Activated CD8-positive, alpha-beta T cell treated with anti-CD3 and anti-CD28 coated beads for 36 hours (primary cell): ENCODE measurements around the gene C2orf81. TPM values are rescaled to one million over a fixed set of nuclear protein-coding genes. Genes with fewer than 3 reads are reported as not detected.

Experiments used
- ATAC-seq: fragments of 200-7000 bp; cut with Tn5 transposase; one replicate; pipeline ENCODE4 v1.10.0; 2021; ENCODE audit warnings: mild to moderate bottlenecking, moderate library complexity
- CTCF ChIA-PET: fragments of 350-600 bp; sonication (Branson Sonifier 250); formaldehyde crosslinking; loops from one replicate; lab custom pipeline; 2021; ENCODE audit warnings: antibody characterized with exemption; lab: Charles Lee
- POLR2A ChIA-PET: fragments of 350-600 bp; sonication (Branson Sonifier 250); formaldehyde crosslinking; loops from one replicate; lab custom pipeline; 2021; ENCODE audit warnings: antibody characterized with exemption; lab: Charles Lee
- DNase-seq: peaks from one replicate; pipeline ENCODE4 v3.0.0-alpha.2; 2020
- H3K27ac Mint-ChIP-seq: one replicate; pipeline ENCODE4 v1.8.0; 2021; ENCODE audit warnings: mild to moderate bottlenecking, mixed read lengths
- H3K27me3 Mint-ChIP-seq: one replicate; pipeline ENCODE4 v1.8.0; 2021; ENCODE audit warnings: mixed read lengths
- H3K36me3 Mint-ChIP-seq: one replicate; pipeline ENCODE4 v1.8.0; 2021; ENCODE audit warnings: low read depth, mixed read lengths
- H3K4me1 Mint-ChIP-seq: one replicate; pipeline ENCODE4 v1.8.0; 2021; ENCODE audit warnings: low read depth, mixed read lengths
- H3K4me3 Mint-ChIP-seq: one replicate; pipeline ENCODE4 v1.8.0; 2021; ENCODE audit warnings: mild to moderate bottlenecking, moderate library complexity, mixed read lengths
- H3K9me3 Mint-ChIP-seq: one replicate; pipeline ENCODE4 v1.8.0; 2021; ENCODE audit warnings: mixed read lengths
- CTCF ChIP-seq: fragments of 200-600 bp; IDR thresholded peaks from one replicate; pipeline ENCODE4 v1.8.0; 2022; ENCODE audit warnings: antibody characterized with exemption, mild to moderate bottlenecking
- intact Hi-C: fragments of 100-400 bp; cut with micrococcal nuclease; formaldehyde crosslinking; loops from one replicate; pipeline ENCODE4 v1.10.0; 2022
- total RNA-seq, 2 experiments: library from RNA; stranded (reverse); gene quantifications; one replicate each; pipeline ENCODE4 v1.2.3, GENCODE V29; 2021

The C2orf81 gene
- total RNA-seq, 2 experiments from 2014 or later: 2.6 to 3.9 TPM

DNA sequence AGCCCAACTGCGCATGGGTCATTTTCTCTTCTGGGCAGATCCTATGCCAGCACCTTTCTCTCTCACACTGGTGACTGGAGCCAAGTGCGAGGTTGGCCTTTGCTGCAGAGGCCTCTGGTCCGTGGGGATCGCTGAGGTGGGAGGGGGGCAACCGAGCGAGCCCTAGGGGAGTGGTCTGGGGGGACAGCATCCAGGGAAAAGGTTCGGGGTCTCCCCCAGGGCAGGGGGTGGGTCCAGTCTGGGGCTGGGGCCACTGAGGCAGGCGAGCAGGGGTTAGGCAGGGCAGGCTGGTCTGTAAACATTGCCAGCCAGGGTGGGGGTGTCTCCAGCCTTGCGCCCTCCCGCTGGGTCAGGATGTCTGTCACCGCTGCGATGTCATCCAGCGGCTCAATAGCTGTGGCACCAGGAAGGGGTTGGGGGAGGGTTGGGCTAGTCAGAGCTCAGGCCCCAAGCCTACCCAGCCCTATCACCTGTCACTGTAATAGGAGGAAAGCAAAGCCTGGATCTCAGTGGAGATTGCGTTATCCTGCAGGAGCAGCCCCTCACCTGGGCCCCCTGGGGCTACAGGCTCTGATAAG lies 4.9 kb upstream of the C2orf81 start:
- ChIA-PET CTCF (no interaction called here), POLR2A (interaction anchor here (1.1 kb wide), 1 partner anchor 14 kb away, joined by 3 read pairs; no protein-coding TSS in a partner anchor)
- Mint-ChIP-seq H3K27me3 (no peaks in the 10 kb centered on the region), H3K4me1 (peaks cover 8% of the 10 kb centered on the region), H3K4me3 (no peak overlapping the region), H3K27ac (no peak overlapping the region), H3K36me3 (peaks cover 20% of the 10 kb centered on the region), H3K9me3 (no peaks in the 10 kb centered on the region)
- no peak for DNase-seq
- TF ChIP-seq CTCF: no peak
- ATAC-seq: no peak
- intact Hi-C loops: no loop called here

DNA sequence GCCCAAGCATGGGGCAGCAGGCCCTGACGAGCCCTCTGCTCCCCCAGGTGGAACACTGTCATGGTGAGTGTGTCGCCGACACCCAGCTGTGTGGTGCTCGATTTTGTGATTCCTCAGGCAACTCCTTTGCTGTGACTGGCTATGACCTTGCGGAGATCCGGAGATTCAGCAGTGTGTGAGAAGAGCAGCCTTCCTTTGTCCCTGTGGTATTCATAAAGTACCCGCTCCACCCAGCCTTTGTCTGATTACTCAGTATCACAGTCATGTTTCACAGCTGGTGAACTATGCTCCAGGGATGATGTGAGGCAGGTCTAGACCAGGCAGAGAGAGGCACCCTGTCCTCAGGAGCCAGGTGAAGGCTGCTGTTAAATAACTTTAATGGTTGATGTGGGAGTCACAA lies 4.1 kb upstream of the C2orf81 start:
- Mint-ChIP-seq H3K4me1 (peaks cover 11% of the 10 kb centered on the region), H3K9me3 (no peaks in the 10 kb centered on the region), H3K27me3 (no peaks in the 10 kb centered on the region), H3K36me3 (peaks cover 20% of the 10 kb centered on the region), H3K27ac (no peak overlapping the region), H3K4me3 (no peak overlapping the region)
- intact Hi-C loops: no loop called here
- POLR2A ChIA-PET: no interaction called here
- no peak for ATAC-seq
- TF ChIP-seq CTCF: no peak
- DNase-seq: no peak
- CTCF ChIA-PET: no interaction called here

GRCh38 chr2:74424995-74425406 lies 3.6 kb upstream of the C2orf81 start:
- H3K9me3 Mint-ChIP-seq: no peaks in the 10 kb centered on the region
- H3K4me1 Mint-ChIP-seq: peaks cover 15% of the 10 kb centered on the region
- no peak for DNase-seq
- H3K27ac Mint-ChIP-seq: no peak overlapping the region
- H3K36me3 Mint-ChIP-seq: peaks cover 20% of the 10 kb centered on the region
- ChIA-PET CTCF (interaction anchor here (0.6 kb wide), 1 partner anchor 58 kb away, joined by 3 read pairs; the partner anchor contains the start of genes CCDC142 and TTC31), POLR2A (no interaction called here)
- TF ChIP-seq CTCF: no peak
- intact Hi-C loops: no loop called here
- H3K4me3 Mint-ChIP-seq: no peak overlapping the region
- no peaks in the 10 kb centered on the region for H3K27me3 Mint-ChIP-seq
- ATAC-seq: no peak

- intact Hi-C loops: no loop called here
- POLR2A ChIA-PET: interaction anchor here (0.6 to 1.1 kb wide), 2 partner anchors 30 to 204 kb away, joined by 3 to 5 read pairs; partner anchors contain the start of gene INO80B
- CTCF ChIA-PET: interaction anchor here (0.6 to 1.0 kb wide), 3 partner anchors 9 to 59 kb away, joined by 3 to 4 read pairs (median 3); partner anchors contain the start of genes CCDC142 and TTC31
- no peaks in the 10 kb centered on the region for H3K9me3 Mint-ChIP-seq
- peaks cover 18% of the 10 kb centered on the region for H3K4me1 Mint-ChIP-seq
- TF ChIP-seq CTCF: no peak
- H3K4me3 Mint-ChIP-seq: no peak overlapping the region
- ATAC-seq (no peak), DNase-seq (no peak)
- H3K27me3 Mint-ChIP-seq: no peaks in the 10 kb centered on the region
- H3K27ac Mint-ChIP-seq: no peak overlapping the region
- peaks cover 20% of the 10 kb centered on the region for H3K36me3 Mint-ChIP-seq
Measured at GRCh38 chr2:74424139-74424992, 2.9 kb upstream of the C2orf81 start.
